ENCODE results near the gene NOVA2. TPM values are rescaled to one million over a fixed set of nuclear protein-coding genes. Genes with fewer than 3 reads are reported as not detected.

Gene NOVA2
- total RNA-seq, 2 experiments from 2014 or later = not detected

DNA sequence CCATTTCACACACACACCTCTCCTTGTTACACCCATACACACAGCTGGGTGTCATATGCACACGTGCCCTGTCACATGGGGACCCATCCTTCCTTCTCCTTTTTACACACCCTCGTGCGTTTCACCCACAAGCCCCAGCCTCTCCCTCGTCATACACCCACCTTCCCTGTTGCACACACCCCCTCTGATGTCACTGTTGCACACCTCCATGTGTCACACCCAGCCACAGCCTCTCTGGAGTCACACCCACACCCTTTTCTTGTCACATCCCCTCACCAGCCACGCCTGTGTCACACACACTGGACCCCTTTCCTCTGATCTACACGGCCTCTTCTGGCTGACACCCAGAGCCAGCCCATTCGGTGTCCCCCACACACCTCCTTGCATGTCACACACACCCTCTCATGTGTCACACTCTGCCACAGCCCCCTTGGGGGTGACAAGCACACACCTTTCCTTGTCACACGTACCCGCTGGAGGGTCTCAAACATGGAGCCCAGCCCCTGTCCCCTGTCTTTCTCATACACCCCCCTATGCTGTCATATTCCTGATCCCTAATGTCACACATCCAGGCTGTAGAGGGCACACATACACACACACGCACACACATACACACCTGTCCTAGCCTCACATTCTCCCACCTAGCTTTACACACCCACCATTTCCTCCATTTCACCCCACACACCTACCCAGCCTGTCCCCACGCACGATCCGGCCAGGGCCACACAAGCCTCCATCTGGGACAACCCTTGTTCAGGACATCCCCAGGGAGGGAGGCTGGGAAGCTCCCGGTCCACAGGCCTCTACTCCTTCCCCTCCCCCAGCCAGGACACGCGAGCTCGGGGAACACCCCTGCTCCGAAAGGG, 1.4 kb downstream of the NOVA2 start:
- POLR2A ChIA-PET = no interaction called here
- CTCF ChIA-PET = no interaction called here

DNA sequence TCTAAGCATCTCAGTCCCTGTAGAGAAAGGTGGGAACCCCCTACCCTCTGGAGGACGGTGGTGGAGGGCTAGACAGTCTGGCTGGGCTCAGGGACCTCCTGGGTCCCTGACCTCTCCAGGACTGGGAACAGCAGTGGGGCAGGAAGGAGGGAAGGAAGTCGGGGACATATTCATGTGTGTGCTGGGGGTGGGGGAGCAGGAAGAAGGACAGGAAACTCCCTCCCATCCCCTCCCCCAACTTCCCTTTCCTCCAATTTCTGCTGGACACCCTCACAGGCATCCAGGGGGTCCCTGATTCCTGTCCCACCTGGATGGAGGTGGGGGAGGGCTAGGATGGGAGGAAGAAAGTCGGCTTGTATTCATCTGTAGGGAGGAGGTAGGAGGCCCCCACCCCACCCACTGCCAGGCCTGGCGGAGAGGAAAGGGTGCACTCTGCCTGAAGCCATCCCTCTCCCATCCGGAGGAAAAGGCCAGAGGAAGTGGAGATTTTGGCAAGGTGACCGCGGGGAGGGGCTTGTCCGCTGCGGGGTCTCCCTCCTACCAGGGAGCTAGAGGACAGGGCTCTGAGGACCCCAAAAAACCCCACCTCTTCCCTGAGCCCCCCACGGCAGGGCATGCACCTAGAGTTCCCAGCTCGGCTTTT, 2.3 kb downstream of the NOVA2 start:
- POLR2A ChIA-PET = interaction anchor here (0.7 kb wide), 1 partner anchor 34 kb away, joined by 3 read pairs; no protein-coding TSS in a partner anchor
- CTCF ChIA-PET = interaction anchor here (0.6 kb wide), 1 partner anchor 270 kb away, joined by 9 read pairs; no protein-coding TSS in a partner anchor

DNA sequence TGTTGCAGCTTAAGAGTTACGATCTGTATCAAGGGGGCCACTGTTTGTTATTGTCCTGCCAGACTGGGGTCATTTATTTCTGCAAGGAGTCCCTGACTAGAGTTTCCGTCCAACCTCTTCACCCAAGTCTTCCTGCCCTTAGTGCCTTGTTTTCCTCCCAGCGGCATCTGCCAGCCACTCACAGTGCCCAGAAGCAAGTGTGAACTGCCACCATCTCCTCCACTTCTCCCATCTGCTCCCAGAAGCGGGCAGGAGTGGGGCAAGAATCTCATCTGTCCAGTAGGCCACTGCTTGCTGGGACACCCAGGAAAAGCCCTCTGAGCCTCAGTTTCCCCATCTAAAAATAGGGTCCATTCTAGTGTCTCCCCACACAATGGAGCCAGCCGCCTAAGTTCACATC, 4.0 kb downstream of the NOVA2 start:
- CTCF ChIA-PET = no interaction called here
- POLR2A ChIA-PET = no interaction called here

DNA sequence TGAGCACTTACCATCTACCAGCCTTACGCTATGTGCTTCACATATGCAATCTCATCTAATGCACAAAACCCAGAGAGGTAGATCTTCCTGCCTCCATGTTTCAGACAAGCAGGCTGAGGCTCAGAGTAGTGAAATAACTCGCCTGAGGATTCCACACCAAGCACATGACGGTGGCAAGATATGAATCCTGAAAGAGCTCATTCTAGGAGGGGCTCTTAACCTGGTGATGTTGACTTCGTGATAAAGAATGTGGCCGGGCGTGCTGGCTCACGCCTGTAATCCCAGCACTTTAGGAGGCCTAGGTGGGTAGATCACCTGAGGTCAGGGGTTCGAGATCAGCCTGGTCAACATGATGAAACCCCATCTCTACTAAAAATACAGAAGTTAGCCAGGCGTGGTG, 5.0 kb downstream of the NOVA2 start:
- POLR2A ChIA-PET = no interaction called here
- CTCF ChIA-PET = no interaction called here

DNA sequence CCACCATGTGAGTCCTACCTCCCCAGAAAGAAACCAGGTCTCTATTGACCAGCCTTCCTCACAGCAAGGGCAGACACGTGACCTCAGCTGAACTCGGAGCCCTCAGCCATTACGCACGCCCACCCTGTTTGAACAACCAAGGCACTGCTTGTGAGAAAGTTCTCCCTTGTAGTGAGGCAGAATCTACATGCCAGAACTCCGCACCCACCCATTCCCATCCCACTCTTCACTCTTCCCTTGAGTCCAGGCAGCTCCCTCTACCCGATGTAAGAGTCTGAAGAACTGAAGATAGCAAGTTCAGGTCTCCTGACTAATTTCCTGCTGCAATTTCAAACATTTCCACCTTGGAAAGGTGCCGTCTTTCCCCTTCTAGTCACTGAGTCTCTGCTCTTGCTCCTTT, 6.4 kb downstream of the NOVA2 start:
- ChIA-PET CTCF (interaction anchor here (1.3 kb wide), 1 partner anchor 10 kb away, joined by 3 read pairs; no protein-coding TSS in a partner anchor), POLR2A (interaction anchor here (0.5 kb wide), 1 partner anchor 11 kb away, joined by 7 read pairs; no protein-coding TSS in a partner anchor)

DNA sequence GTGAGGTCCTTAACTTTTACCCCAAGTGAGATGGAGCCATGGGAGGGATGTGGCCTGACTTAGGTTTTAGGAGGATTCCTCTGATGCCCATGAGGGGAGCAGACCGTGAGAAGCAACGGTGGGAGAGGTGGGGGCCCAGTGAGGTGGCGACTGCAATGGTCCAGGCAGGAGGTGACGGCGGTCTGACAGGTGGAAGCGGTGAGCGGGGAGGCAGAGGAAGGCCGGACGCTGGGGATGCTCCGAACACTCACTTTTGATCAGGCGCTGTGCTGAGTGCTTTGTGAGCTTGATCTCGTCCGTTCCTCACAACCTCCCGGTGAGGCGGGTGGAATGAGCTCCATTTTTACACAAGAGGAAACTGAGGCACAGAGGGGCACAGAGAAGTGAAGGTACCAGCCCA, 11.6 kb downstream of the NOVA2 start:
- ChIA-PET POLR2A (no interaction called here), CTCF (interaction anchor here (0.6 kb wide), 1 partner anchor 787 kb away, joined by 3 read pairs; no protein-coding TSS in a partner anchor)

DNA sequence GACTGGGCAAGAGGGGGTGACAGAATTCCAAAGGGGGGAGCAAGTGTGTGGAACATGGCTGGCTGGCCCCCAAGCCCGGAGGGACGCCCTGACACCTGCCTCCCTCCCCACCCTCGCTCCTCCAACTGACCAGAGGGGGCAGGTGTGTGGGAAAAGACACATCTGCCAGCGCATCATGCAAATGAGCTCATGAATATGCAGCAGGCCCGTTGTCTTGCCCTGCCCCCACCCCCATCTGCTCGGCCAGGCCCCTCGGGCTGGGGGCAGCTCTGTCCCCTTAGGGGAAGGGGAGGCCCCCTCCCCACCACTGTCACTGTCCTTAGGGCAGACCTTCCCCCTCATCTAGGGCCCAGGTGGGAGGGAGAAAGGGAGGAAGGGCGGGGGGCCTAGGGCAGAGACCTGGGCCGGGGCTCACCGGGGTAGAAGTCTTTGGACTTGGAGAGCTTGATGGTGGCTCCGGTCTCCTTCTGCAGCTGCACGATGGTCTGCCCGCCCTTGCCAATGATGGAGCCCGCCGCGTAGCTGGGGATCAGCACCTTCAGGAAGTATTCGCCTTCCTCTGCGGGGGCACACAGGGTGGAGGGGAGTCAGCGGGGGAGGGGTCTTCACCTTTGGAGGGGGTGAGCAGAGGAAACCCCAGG, 12.9 kb downstream of the NOVA2 start:
- ChIA-PET POLR2A (no interaction called here), CTCF (interaction anchor here (0.5 to 1.1 kb wide), 2 partner anchors 11 to 34 kb away, joined by 3 read pairs; partner anchors contain the start of gene CCDC61)

DNA sequence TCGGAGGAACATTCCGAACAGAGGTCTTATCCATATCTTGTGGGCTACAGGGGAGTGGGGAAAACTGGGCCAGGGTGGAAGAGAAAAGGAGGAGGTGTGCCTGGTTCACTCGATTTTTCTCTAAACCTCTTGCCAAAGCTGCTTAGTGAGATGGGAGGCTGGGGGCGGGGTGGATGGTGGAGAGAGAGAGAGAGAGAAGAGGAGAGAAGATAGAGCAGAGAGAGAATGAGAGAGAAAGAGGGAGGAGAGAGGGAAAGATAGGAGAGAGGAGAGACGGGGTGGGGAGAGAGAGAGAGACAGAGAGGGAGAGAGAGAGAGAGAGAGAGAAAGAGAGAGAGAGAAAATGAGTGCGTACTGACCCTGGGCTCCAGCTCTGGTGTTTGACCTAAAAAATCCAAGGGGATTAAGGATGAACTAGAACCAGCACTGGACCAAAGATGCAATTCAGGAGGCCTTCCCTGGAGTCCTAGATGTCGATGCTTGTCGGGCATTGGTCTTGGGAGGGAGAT, 14.1 kb downstream of the NOVA2 start:
- CTCF ChIA-PET = interaction anchor here (0.6 kb wide), 1 partner anchor 559 kb away, joined by 3 read pairs; no protein-coding TSS in a partner anchor
- POLR2A ChIA-PET = no interaction called here

DNA sequence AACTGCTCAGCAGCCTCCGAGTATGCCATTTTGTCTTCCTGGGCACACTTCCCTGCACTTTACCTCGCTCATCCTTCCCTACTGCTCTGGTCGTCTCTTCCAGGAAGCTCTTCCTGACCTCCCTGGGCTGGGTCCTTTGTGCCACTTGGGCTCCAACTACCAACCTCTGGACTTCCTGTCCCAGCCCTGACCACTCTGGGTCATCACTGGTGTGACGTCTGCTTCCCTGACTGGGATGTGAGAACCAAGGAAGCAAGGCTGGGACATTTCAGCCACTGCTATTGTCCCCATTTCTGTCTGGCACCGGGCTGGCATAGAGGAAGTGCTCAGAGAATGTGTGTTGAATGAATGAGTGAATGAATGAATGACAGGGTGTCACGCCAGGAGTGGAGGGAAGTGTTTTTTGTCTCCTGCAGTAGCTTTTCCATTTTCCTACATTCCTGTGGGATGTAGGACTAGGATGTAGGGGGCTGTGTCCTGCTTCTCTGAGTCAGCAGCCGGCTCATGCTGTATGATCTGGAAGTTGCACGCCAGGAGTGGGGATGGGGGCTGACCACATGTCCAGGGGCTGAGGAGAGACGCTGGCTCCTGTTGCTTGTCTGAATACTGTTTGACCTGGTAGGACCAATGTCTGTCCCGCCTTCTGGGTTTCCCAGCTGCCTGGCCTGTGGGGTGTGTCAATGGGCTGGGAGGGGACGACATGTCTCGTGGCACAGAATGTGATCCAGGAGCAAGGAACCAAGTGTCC, 14.7 kb downstream of the NOVA2 start:
- ChIA-PET CTCF (no interaction called here), POLR2A (interaction anchor here (0.5 kb wide), 1 partner anchor 10 kb away, joined by 3 read pairs; no protein-coding TSS in a partner anchor)

DNA sequence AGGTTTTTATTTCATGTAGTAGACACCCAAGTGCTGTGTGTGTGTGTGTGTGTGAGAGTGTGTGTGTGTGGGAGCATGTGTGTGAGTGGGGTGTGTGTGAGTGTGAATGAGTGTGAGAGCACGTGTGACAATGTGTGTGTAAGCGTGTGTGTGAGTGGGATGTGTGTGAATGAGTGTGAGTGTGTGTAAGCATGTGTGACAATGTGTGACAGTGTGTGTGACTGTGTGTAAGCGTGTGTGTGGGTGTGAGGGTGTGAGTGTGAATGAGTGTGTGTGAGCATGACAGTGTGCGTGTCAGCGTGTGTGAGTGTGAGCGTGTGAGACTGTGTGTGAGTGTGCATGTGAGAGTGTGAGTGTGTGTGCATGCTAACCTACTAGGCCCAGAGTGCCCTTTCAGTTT, 15.3 kb downstream of the NOVA2 start:
- POLR2A ChIA-PET = interaction anchor here (0.5 kb wide), 1 partner anchor 9 kb away, joined by 3 read pairs; no protein-coding TSS in a partner anchor

DNA sequence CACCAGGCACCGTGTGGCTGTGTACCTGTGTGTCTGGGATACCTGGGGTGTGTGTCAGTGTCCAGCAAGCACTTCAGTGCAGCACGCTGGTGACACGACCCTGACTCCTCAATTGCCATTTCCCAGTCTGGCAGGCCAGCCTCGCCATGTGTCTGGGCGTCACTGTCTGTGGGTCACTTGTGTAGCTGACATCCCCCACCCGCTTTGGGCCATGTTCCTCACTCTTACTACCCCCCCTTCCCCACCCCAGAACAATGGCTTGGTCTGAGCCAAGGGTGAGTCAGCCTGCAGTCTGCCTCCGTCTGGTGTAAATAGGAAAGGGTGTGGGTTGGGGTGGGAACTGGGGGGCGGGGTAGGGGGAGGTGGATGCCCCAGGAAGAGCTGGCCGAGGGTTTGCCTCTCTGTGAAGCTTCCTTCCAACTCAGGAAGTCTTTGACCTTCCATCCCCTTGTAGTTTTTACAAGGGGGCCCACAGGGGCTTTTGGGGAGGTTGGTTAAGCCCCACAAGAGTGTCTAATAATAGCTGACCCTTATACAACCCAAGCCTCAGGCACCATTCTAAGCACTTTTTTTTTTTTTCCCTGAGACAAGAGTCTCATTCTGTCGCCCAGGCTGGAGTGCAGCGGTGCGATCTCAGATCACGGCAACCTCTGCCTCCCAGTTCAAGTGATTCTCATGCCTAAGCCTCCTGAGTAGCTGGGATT, 17.6 kb downstream of the NOVA2 start:
- ChIA-PET POLR2A (interaction anchor here (0.7 kb wide), 1 partner anchor 11 kb away, joined by 7 read pairs; no protein-coding TSS in a partner anchor), CTCF (no interaction called here)

More for the DNA sequence above, 15.3 kb downstream of the NOVA2 start:
- CTCF ChIA-PET = no interaction called here

DNA sequence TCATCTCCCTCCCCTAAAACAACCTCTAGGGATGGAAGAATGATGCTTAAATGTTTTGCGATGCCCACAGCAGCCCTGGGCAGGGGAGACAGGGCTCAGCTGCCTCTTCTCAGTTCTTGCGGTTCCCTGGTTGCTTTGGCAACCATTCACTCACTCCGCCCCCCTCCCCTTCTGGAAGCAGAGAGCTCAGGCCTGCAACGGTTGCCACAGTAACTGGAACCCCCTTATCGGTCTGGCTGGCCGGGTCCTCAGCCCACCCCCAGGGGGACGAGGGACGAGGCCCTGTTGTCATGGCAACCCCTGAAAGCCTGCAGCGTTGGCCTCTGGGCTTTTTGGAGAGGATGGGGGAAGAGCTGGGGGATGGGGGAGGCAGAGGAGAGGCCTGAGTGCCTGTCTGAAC, 19.5 kb downstream of the NOVA2 start:
- ChIA-PET CTCF (no interaction called here), POLR2A (no interaction called here)

DNA sequence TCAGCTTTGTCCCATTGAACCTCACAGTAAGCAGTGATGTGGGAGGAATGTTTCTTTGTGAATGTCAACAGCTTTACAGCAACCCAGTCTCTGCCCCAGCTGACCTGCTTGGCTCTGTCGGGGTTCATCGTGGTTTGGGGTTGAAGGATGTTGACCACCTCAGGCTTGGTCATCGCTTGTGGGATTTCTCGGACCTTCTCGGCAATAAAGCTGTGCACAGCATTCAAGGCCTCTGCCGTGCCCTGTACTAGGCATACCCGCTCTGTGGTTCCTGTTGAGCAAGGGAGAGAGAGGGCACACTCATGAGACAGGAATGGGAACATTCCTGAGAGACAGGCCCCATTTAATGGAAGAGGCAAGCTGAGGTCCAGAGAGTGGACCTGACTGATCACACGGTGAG, 20.0 kb downstream of the NOVA2 start:
- ChIA-PET POLR2A (no interaction called here), CTCF (no interaction called here)

DNA sequence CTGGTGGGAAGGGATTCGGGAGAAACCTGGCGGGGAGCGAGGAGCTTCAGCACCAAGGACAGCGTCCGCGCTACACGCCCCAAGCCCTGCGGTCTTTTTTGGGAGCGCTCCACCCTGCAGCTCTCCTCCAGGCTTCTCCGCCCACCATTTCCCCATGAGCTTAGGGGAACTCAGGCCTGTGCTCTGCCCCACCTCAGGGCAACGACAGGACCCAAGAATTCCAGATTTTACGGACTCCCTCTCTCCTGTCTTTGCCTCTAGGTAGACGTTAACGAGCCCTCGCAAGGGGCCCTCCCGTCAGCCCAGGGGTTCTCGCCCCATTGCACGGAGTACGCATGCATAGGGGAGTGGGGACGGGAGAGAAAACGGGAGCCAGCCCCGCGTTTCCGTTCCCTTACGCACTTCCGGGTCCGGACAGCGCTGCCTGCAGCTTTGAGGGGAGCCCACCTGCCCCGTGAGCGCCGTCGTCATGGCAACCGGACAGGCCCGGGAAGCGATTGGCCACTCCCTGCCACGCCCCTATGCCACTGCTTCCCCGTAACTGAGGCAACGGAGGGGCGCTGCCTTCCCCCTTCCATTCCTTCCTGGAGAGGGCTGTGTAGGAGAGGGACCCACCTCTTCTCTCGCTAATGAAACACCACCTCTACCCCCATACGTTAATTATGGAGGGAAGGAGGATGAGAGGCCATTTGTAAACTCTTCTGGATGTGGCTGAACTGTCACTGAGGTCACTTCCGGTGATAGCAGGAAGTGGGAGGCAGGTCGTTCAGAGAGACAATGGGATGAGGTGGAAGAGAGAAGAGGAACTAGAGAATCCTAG, 20.8 kb downstream of the NOVA2 start:
- POLR2A ChIA-PET = no interaction called here
- CTCF ChIA-PET = interaction anchor here (0.8 to 1.0 kb wide), 2 partner anchors 56 to 90 kb away, joined by 3 to 4 read pairs; partner anchors contain the start of gene SYMPK

DNA sequence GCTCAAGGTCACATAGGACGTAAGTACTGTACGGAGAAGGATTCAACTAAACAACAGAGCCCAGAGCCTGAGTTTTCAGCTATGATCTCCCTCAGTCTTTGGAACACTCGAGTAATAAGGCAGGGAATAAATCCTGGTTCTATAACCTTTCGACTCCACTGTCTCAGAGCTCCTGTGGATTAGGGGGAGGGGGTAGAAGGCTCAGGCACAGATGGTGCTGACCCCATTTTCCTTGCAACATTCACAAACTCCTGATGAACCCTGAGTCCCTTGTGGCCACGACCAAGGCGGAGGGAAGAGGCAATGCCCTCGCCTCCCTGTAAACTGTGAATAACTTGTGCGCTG, 21.4 kb downstream of the NOVA2 start:
- ChIA-PET POLR2A (no interaction called here), CTCF (interaction anchor here (0.8 to 1.0 kb wide), 2 partner anchors 57 to 89 kb away, joined by 3 to 4 read pairs; partner anchors contain the start of gene SYMPK)

DNA sequence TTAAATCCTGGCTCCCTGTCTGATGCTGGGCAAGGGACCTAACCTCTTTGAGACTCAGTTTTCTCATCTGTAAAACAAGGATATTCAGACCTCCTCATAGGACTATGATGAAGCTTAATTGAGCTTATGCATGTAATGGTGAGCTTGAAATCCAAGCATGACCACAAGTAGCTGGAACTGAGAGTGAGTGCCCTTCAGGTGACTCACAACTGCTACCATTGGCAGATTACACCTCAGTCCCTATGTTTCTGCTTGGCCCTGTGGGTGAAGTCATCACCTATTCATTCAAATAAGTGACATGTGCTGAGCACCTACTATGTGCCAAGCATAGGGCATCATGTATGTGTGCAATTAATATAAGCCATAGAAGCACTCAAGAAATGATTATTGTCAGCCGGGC, 25.7 kb downstream of the NOVA2 start:
- ChIA-PET POLR2A (no interaction called here), CTCF (no interaction called here)

DNA sequence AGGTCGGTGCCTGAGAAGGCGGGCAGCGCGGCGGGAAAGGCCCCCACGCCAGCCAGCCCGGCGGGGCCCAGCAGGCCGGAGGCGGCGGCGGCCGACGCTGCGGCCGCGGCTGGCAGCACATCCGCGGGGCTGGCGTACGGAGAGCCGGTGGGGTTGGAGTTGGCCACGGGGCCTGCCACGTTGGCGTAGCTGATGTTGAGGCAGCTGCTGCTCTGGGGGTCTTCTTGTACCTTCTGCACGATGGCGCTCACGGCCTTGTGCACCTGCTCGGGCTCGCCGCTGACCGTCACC, 33.2 kb downstream of the NOVA2 start:
- POLR2A ChIA-PET = no interaction called here
- CTCF ChIA-PET = no interaction called here

DNA sequence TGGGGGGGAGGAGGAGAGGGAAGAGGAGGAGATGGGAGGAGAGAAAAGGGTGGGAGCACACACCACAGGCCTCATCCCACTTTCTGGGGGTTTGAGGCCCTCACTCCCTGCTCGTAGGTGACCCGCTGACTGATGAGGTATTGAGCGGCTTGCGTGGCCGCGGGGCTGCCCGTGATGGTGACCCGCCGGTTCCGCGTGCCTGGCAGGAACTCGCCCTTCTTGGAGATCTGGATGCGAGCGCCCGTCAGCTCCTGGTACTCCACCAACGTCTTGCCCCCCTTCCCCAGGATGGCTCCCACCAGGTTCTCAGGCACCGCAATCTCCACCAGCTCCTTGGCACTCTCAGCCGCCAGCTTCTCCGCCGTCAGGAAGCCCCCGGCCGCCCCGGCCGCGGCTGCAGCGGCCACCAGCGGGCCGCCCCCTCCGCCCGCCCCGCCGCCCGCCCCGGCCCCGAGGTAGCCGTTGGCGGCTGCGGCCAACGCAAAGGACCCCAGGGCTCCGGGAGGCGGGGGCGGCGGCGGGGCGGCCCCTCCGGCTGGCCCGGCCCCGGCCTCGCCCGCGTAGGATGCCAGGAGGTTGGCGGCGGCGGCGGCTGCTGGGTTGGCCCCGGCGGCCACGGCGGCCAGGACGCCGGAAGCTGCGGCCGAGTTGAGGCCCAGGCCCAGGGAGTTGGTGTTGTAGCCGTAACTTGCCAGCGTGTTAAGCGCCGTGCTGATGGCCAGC, 33.7 kb downstream of the NOVA2 start:
- ChIA-PET POLR2A (no interaction called here), CTCF (no interaction called here)
